ENCODE data around the gene RFX8.

DNA sequence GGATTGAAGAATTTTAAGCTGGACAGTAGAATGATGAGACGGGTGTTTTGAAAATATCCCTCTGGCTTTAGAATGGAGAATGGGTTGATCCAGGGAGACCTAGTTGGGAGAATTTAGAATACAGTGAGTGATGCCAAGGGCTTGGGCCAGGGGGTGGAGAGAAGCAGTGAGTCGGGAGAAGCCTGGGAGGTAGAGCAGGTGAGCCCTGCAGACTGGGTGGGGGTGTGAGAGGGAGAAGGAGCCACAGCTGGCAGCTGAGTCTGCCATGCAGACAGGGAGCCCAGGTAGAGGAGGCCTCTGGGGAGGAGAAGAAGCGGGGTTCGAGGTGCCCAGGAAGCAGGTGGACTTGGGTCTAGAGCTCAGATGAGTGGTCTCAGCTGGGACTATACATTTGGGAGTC lies 105.8 kb downstream of the RFX8 start:
- TF ChIP-seq, protein P1, sequence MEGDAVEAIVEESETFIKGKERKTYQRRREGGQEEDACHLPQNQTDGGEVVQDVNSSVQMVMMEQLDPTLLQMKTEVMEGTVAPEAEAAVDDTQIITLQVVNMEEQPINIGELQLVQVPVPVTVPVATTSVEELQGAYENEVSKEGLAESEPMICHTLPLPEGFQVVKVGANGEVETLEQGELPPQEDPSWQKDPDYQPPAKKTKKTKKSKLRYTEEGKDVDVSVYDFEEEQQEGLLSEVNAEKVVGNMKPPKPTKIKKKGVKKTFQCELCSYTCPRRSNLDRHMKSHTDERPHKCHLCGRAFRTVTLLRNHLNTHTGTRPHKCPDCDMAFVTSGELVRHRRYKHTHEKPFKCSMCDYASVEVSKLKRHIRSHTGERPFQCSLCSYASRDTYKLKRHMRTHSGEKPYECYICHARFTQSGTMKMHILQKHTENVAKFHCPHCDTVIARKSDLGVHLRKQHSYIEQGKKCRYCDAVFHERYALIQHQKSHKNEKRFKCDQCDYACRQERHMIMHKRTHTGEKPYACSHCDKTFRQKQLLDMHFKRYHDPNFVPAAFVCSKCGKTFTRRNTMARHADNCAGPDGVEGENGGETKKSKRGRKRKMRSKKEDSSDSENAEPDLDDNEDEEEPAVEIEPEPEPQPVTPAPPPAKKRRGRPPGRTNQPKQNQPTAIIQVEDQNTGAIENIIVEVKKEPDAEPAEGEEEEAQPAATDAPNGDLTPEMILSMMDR (CRISPR knock-in tag; IDR thresholded peaks at IDR 0.05) = no peak
- TF ChIP-seq, protein P2, sequence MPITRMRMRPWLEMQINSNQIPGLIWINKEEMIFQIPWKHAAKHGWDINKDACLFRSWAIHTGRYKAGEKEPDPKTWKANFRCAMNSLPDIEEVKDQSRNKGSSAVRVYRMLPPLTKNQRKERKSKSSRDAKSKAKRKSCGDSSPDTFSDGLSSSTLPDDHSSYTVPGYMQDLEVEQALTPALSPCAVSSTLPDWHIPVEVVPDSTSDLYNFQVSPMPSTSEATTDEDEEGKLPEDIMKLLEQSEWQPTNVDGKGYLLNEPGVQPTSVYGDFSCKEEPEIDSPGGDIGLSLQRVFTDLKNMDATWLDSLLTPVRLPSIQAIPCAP (CRISPR knock-in tag; IDR thresholded peaks at IDR 0.05; ENCODE audit: low read depth) = no peak
- TF ChIP-seq ZNF83 (CRISPR knock-in tag; IDR thresholded peaks at IDR 0.05; ENCODE audit: borderline replicate concordance) (no peak), ELF1 (CRISPR knock-in tag; IDR thresholded peaks at IDR 0.05) (no peak)
